OCI-LY7 (cell line): ENCODE data around the gene USP24.

ENCODE experiments used
- CTCF ChIP-seq: fragments of 200-600 bp; sonication (generic); conservative IDR thresholded peaks from 2 replicates; pipeline ENCODE4 v1.5.1; 2014; ENCODE audit warnings: mild to moderate bottlenecking, antibody characterized with exemption, low read length, moderate library complexity, mixed read lengths
- EZH2phosphoT487 ChIP-seq: fragments of 200-600 bp; sonication (generic); IDR thresholded peaks from 2 replicates; pipeline ENCODE4 v1.6.1; 2018; ENCODE audit warnings: low read depth, borderline replicate concordance, mild to moderate bottlenecking, mixed run types, antibody characterized with exemption, low read length, moderate library complexity, mixed read lengths

- TF ChIP-seq CTCF (no peak), EZH2phosphoT487 (no peak)
These were observed 42.9 kb downstream of the USP24 start for GRCh38 chr1:55172272-55172671.
